ENCODE results near the gene SZRD1. TPM values are rescaled to one million over a fixed set of nuclear protein-coding genes. Genes with fewer than 3 reads are reported as not detected.

Gene SZRD1
- total and polyA plus RNA-seq, 4 donors, result 14.2 to 44.3 (median 25.0) TPM

GRCh38 chr1:16445052-16445451 is 78.0 kb downstream of the SZRD1 start:
- WGBS, result 90% methylated on average over 4 of the region's 4 CpGs
- Histone ChIP-seq H3K4me1 (ENCODE audit: control insufficient read depth in 4 of 4, insufficient read depth in 4 of 4, low read length in 3 of 4) (peaks cover 2 to 27% (median 13%) of the 10 kb centered on the region in 4 donors), H3K4me3 (ENCODE audit: low read depth in 1 of 3, low read length in 3 of 3) (no peak overlapping the region), H3K9ac (ENCODE audit: low read depth in 1 of 2, low read length in 2 of 2) (no peak overlapping the region), H3K36me3 (ENCODE audit: control insufficient read depth in 4 of 4, insufficient read depth in 3 of 4, low read depth in 1 of 4, low read length in 3 of 4) (peaks cover 11 to 35% (median 26%) of the 10 kb centered on the region in 4 donors), H3K27me3 (ENCODE audit: control insufficient read depth in 4 of 4, insufficient read depth in 4 of 4, low read length in 3 of 4) (no peaks in the 10 kb centered on the region), H3K9me3 (ENCODE audit: control insufficient read depth in 4 of 4, low read length in 3 of 4) (no peaks in the 10 kb centered on the region), H3K27ac (ENCODE audit: low read depth in 1 of 2, low read length in 2 of 2) (no peak overlapping the region)
- no peak for DNase-seq (ENCODE audit: low spot score)
- TF ChIP-seq FOXA2 (IDR thresholded peaks at IDR 0.05), result no peak
- no peak for TF ChIP-seq HNF4A (conservative IDR thresholded peaks at IDR 0.05)
- no peak for TF ChIP-seq CTCF (IDR thresholded peaks at IDR 0.05; ENCODE audit: low read depth, low read length, missing input control)
- no peak for TF ChIP-seq NR2F2 (IDR thresholded peaks at IDR 0.05)
- no peak for TF ChIP-seq MAX (IDR thresholded peaks at IDR 0.05)
- no peak for TF ChIP-seq TAF1 (conservative IDR thresholded peaks at IDR 0.05)
- TF ChIP-seq FOXA1 (IDR thresholded peaks at IDR 0.05), result no peak
- no peak for TF ChIP-seq ZBTB33 (IDR thresholded peaks at IDR 0.05)
- TF ChIP-seq GABPA (IDR thresholded peaks at IDR 0.05 in 1 of 2, conservative IDR thresholded peaks at IDR 0.05 in 1 of 2), result no peak
- TF ChIP-seq EGR1 (IDR thresholded peaks at IDR 0.05; ENCODE audit: low read depth in 2 of 2), result no peak
- TF ChIP-seq RXRA (IDR thresholded peaks at IDR 0.05), result no peak
- TF ChIP-seq YY1 (IDR thresholded peaks at IDR 0.05), result no peak
- TF ChIP-seq RAD21 (IDR thresholded peaks at IDR 0.05), result no peak
- TF ChIP-seq REST (IDR thresholded peaks at IDR 0.05), result no peak

- Histone ChIP-seq H3K9ac (ENCODE audit: low read depth in 1 of 2, low read length in 2 of 2) (no peak overlapping the region), H3K27me3 (ENCODE audit: control insufficient read depth in 4 of 4, insufficient read depth in 4 of 4, low read length in 3 of 4) (no peaks in the 10 kb centered on the region), H3K9me3 (ENCODE audit: control insufficient read depth in 4 of 4, low read length in 3 of 4) (no peaks in the 10 kb centered on the region), H3K27ac (ENCODE audit: low read depth in 1 of 2, low read length in 2 of 2) (no peak overlapping the region), H3K4me1 (ENCODE audit: control insufficient read depth in 4 of 4, insufficient read depth in 4 of 4, low read length in 3 of 4) (peaks cover 0 to 21% (median 11%) of the 10 kb centered on the region in 4 donors), H3K4me3 (ENCODE audit: low read depth in 1 of 3, low read length in 3 of 3) (no peak overlapping the region), H3K36me3 (ENCODE audit: control insufficient read depth in 4 of 4, insufficient read depth in 3 of 4, low read depth in 1 of 4, low read length in 3 of 4) (peaks cover 11 to 43% (median 31%) of the 10 kb centered on the region in 4 donors)
- no peak for DNase-seq (ENCODE audit: low spot score)
- WGBS, result 88% methylated on average over 10 of the region's 10 CpGs
- TF ChIP-seq CTCF (IDR thresholded peaks at IDR 0.05; ENCODE audit: low read depth, low read length, missing input control), result no peak
- no peak for TF ChIP-seq RXRA (IDR thresholded peaks at IDR 0.05)
- no peak for TF ChIP-seq HNF4A (conservative IDR thresholded peaks at IDR 0.05)
Observed at GRCh38 chr1:16446116-16446515, 79.1 kb downstream of the SZRD1 start.

Data from liver (tissue), 9 donors.